LNCaP clone FGC (cell line): Measurements from ENCODE around the gene DLGAP1.
"Not testable (repeated sequence)": the region's sequence is repeated elsewhere in the genome, so short reads cannot be mapped to it uniquely, and the experiment has no call there.

Experiments used
- DNase-seq: peaks from one replicate; pipeline ENCODE4 v3.0.0-alpha.2; 2011; ENCODE audit warnings: low read depth
- H3K4me3 ChIP-seq: 2 replicates; pipeline ENCODE4 v1.5.1; 2011; ENCODE audit warnings: mild to moderate bottlenecking, low read depth, low read length, control low read depth
- TF ChIP-seq, protein P1 (sequence below): IDR thresholded peaks from 2 replicates; pipeline ENCODE4 v1.5.1; 2012; ENCODE audit warnings: mild to moderate bottlenecking; ENCODE audit not compliant: control insufficient read depth, insufficient read depth; ENCODE audit errors: extremely low read depth

Gene DLGAP1

GRCh38 chr18:4308576-4308975 is 146.5 kb downstream of the DLGAP1 start:
- H3K4me3 ChIP-seq = no peak overlapping the region
- TF ChIP-seq, protein P1, sequence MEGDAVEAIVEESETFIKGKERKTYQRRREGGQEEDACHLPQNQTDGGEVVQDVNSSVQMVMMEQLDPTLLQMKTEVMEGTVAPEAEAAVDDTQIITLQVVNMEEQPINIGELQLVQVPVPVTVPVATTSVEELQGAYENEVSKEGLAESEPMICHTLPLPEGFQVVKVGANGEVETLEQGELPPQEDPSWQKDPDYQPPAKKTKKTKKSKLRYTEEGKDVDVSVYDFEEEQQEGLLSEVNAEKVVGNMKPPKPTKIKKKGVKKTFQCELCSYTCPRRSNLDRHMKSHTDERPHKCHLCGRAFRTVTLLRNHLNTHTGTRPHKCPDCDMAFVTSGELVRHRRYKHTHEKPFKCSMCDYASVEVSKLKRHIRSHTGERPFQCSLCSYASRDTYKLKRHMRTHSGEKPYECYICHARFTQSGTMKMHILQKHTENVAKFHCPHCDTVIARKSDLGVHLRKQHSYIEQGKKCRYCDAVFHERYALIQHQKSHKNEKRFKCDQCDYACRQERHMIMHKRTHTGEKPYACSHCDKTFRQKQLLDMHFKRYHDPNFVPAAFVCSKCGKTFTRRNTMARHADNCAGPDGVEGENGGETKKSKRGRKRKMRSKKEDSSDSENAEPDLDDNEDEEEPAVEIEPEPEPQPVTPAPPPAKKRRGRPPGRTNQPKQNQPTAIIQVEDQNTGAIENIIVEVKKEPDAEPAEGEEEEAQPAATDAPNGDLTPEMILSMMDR = no peak
- no peak for DNase-seq

GRCh38 chr18:4299395-4299794 is 155.7 kb downstream of the DLGAP1 start:
- no peak for DNase-seq

GRCh38 chr18:4293337-4293736 is 161.8 kb downstream of the DLGAP1 start:
- TF ChIP-seq, protein P1 = no peak
- DNase-seq = no peak
- H3K4me3 ChIP-seq = no peak overlapping the region

More at GRCh38 chr18:4299395-4299794, 155.7 kb downstream of the DLGAP1 start:
- TF ChIP-seq, protein P1 = no peak
- no peak overlapping the region for H3K4me3 ChIP-seq

- TF ChIP-seq, protein P1 = no peak
- no peak overlapping the region for H3K4me3 ChIP-seq
- no peak for DNase-seq
Measured at GRCh38 chr18:4292696-4293095, 162.4 kb downstream of the DLGAP1 start.

GRCh38 chr18:4287340-4287739 is 167.8 kb downstream of the DLGAP1 start:
- DNase-seq, H3K4me3 ChIP-seq: not testable (repeated sequence)

- no peak for DNase-seq
- TF ChIP-seq, protein P1 = no peak
- H3K4me3 ChIP-seq = no peak overlapping the region
Measured at GRCh38 chr18:4286256-4286655, 168.9 kb downstream of the DLGAP1 start.

DNA sequence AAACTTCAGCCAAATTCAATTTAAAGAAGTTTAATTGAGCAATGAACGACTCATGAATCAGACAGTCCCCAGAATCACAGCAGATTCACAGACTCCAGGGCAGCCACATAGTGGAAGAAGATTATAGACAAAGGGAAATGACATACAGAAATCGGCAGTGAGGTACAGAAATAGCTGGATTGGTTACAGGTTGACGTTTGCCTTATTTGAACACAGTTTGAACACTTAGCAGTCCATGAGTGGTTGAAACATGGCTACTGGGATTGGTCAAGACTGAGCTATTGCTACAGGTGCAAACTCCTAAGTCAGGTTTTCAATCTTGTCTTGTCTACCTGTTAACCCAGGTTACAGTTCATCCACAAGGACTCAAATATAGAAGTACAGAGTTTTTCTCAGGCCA is 169.6 kb downstream of the DLGAP1 start:
- DNase-seq = no peak
- TF ChIP-seq, protein P1 = no peak
- H3K4me3 ChIP-seq = no peak overlapping the region

- DNase-seq = no peak
- H3K4me3 ChIP-seq = no peak overlapping the region
- TF ChIP-seq, protein P1 = no peak
Measured at GRCh38 chr18:4284528-4284927, 170.6 kb downstream of the DLGAP1 start.
